Suprapubic skin (tissue), 4 donors: ENCODE results near the gene PDZRN3. TPM values are rescaled to one million over a fixed set of nuclear protein-coding genes. Genes with fewer than 3 reads are reported as not detected.

Experiments
- DNase-seq, 2 donors: peaks; one replicate each; pipeline ENCODE4 v3.0.0-alpha.2; 2019; ENCODE audit warnings: low spot score in 2 of 2
- H3K27ac ChIP-seq: fragments of 200-600 bp; sonication (generic); one replicate; pipeline ENCODE4 v1.5.1; 2019
- H3K27me3 ChIP-seq: fragments of 200-600 bp; sonication (generic); one replicate; pipeline ENCODE4 v1.5.1; 2019
- H3K36me3 ChIP-seq: fragments of 200-600 bp; sonication (generic); one replicate; pipeline ENCODE4 v1.5.1; 2019
- H3K4me1 ChIP-seq: fragments of 200-600 bp; sonication (generic); one replicate; pipeline ENCODE4 v1.5.1; 2019
- H3K4me3 ChIP-seq: fragments of 200-600 bp; sonication (generic); one replicate; pipeline ENCODE4 v1.5.1; 2019; ENCODE audit warnings: mild to moderate bottlenecking
- H3K9me3 ChIP-seq: fragments of 200-600 bp; sonication (generic); one replicate; pipeline ENCODE4 v1.5.1; 2019
- EP300 ChIP-seq: sonication (generic); formaldehyde crosslinking; IDR thresholded peaks from one replicate; pipeline ENCODE4 v1.6.1; 2017; ENCODE audit warnings: antibody characterized with exemption
- POLR2A ChIP-seq, 2 donors: fragments of 450-650 bp; IDR thresholded peaks; one replicate each; pipeline ENCODE4 v1.6.1; 2017; ENCODE audit warnings: antibody characterized with exemption in 2 of 2, mild to moderate bottlenecking in 2 of 2, moderate library complexity in 2 of 2
- POLR2AphosphoS5 ChIP-seq, 3 donors: sonication (generic); formaldehyde crosslinking; IDR thresholded peaks; one replicate each; pipeline ENCODE4 v1.6.1; 2017; ENCODE audit warnings: antibody characterized with exemption in 3 of 3
- WGBS: methylation state at CpG from one replicate; pipeline ENCODE4 v1.1.5; 2018; 5-methylcytosine and 5-hydroxymethylcytosine counted together
- total RNA-seq, 4 donors: library from RNA; depleted of rRNA; stranded (reverse); fragments of >200 nt; gene quantifications; one replicate each; pipeline ENCODE4 v1.1.0, GENCODE V29; 2016
- TF ChIP-seq, protein P1 (sequence below), 2 donors: fragments of 200-600 bp in 1 of 2; fragments of 450-650 bp in 1 of 2; sonication (generic) in 1 of 2; IDR thresholded peaks; one replicate each; pipeline ENCODE4 v1.5.1; 2016 to 2019; ENCODE audit warnings: antibody characterized with exemption in 2 of 2, mild to moderate bottlenecking in 1 of 2, moderate library complexity in 1 of 2

PDZRN3 gene
- total RNA-seq, 4 donors from 2014 or later, result 9.2 to 33.3 (median 13.7) TPM

DNA sequence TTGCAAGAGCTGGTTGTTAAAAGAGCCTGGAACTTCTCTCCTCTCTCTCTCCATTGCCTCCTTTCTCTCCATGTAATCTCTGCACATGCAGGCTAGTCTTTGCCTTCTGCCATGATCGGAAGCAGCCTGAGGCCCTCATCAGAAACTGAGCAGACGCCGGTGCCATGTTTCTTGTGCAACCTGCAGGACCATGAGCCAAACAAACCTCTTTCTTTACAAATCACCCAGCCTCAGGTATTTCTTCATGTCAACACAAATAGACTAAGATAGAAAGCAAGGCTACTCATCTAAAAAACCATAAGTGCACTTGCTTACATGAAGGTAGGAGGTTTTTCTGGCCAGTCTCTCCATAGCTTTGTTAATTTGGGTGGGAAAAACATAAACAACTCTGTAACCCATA is 8.7 kb downstream of the PDZRN3 start:
- TF ChIP-seq POLR2A (IDR thresholded peaks at IDR 0.05), result no peak
- TF ChIP-seq, protein P1, sequence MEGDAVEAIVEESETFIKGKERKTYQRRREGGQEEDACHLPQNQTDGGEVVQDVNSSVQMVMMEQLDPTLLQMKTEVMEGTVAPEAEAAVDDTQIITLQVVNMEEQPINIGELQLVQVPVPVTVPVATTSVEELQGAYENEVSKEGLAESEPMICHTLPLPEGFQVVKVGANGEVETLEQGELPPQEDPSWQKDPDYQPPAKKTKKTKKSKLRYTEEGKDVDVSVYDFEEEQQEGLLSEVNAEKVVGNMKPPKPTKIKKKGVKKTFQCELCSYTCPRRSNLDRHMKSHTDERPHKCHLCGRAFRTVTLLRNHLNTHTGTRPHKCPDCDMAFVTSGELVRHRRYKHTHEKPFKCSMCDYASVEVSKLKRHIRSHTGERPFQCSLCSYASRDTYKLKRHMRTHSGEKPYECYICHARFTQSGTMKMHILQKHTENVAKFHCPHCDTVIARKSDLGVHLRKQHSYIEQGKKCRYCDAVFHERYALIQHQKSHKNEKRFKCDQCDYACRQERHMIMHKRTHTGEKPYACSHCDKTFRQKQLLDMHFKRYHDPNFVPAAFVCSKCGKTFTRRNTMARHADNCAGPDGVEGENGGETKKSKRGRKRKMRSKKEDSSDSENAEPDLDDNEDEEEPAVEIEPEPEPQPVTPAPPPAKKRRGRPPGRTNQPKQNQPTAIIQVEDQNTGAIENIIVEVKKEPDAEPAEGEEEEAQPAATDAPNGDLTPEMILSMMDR (IDR thresholded peaks at IDR 0.05), result no peak
- TF ChIP-seq EP300, result no peak
- no peak for TF ChIP-seq POLR2AphosphoS5 (IDR thresholded peaks at IDR 0.05)
- no peaks in the 10 kb centered on the region for H3K36me3 ChIP-seq
- no peaks in the 10 kb centered on the region for H3K9me3 ChIP-seq
- WGBS, result 84% methylated on average over 3 of the region's 3 CpGs
- no peak overlapping the region for H3K27ac ChIP-seq
- no peak overlapping the region for H3K4me3 ChIP-seq
- DNase-seq, result no peak
- H3K4me1 ChIP-seq, result peaks cover 24% of the 10 kb centered on the region
- no peaks in the 10 kb centered on the region for H3K27me3 ChIP-seq

DNA sequence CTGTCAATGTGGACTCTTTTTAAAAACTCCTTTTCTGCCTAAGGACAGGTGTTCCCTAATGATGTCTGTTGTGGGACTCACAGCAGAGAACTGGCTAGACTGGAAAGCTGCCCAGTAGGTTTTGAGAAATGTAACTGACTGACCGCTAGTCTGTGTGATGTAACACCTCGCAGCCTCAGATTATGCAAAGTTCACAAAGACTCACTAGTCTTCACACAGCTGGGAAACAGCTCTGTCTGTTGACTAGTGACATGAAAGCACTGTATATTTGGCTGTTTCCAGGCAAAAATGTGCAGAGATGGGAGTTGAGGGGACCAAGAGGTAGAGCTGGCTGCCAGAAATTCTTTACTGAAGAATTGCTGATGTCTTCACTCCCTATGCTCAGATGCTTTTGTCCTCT is 10.3 kb downstream of the PDZRN3 start:
- H3K4me1 ChIP-seq, result peaks cover 20% of the 10 kb centered on the region
- H3K4me3 ChIP-seq, result no peak overlapping the region
- 58% methylated on average over 2 of the region's 2 CpGs for WGBS
- no peaks in the 10 kb centered on the region for H3K36me3 ChIP-seq
- TF ChIP-seq POLR2AphosphoS5 (IDR thresholded peaks at IDR 0.05) (no peak), POLR2A (IDR thresholded peaks at IDR 0.05) (no peak), EP300 (no peak)
- TF ChIP-seq, protein P1 (IDR thresholded peaks at IDR 0.05), result no peak
- H3K27me3 ChIP-seq, result no peaks in the 10 kb centered on the region
- H3K27ac ChIP-seq, result no peak overlapping the region
- H3K9me3 ChIP-seq, result no peaks in the 10 kb centered on the region
- DNase-seq, result no peak

DNA sequence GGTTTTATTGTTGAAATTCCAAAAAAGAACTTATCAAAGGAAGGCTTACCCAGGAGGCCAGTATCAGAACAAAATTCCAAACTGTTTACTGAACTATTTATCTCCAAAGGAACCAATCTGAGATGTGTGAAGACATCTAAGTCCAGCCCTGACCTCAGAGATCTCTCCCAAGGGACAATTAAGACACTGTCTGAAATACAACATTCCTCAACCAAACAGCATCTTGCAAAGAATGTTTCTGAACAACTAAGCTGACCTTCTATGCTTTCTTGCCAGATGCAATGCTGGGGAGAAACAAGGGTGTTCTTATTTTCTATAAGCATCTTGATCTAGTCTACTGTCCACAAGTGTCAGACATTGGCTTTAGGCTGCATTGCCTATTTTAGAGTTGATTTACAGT is 13.6 kb downstream of the PDZRN3 start:
- Histone ChIP-seq H3K27me3 (no peaks in the 10 kb centered on the region), H3K36me3 (no peaks in the 10 kb centered on the region), H3K9me3 (no peaks in the 10 kb centered on the region), H3K4me3 (no peak overlapping the region), H3K27ac (no peak overlapping the region), H3K4me1 (peaks cover 21% of the 10 kb centered on the region)
- TF ChIP-seq EP300, result no peak
- TF ChIP-seq, protein P1 (IDR thresholded peaks at IDR 0.05), result no peak
- TF ChIP-seq POLR2AphosphoS5 (IDR thresholded peaks at IDR 0.05), result no peak
- TF ChIP-seq POLR2A (IDR thresholded peaks at IDR 0.05), result no peak
- DNase-seq, result no peak

DNA sequence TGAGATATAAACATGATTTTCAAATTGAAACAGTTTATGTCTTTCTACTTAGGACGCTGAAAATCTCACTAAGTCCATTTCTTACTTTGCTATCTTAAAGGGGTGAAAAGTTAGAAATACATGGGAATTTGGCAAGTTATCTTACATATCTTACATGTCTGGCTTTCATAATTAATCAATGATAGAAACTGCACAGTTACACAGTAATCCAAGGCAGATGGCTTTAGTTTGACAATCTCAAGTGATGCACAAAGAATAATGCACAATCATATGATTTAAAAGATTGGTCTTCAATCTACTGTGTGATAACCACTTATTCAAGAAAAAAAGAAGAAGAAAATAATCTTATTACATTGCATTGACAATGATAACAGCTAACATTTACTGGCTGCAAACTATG is 14.2 kb downstream of the PDZRN3 start:
- Histone ChIP-seq H3K36me3 (no peaks in the 10 kb centered on the region), H3K4me3 (no peak overlapping the region), H3K27me3 (no peaks in the 10 kb centered on the region), H3K9me3 (no peaks in the 10 kb centered on the region), H3K4me1 (peaks cover 27% of the 10 kb centered on the region), H3K27ac (no peak overlapping the region)
- 74% methylated on average over 1 of the region's 1 CpG for WGBS
- TF ChIP-seq, protein P1 (IDR thresholded peaks at IDR 0.05), result no peak
- TF ChIP-seq POLR2AphosphoS5 (IDR thresholded peaks at IDR 0.05) (no peak), POLR2A (IDR thresholded peaks at IDR 0.05) (no peak), EP300 (no peak)
- DNase-seq, result no peak

DNA sequence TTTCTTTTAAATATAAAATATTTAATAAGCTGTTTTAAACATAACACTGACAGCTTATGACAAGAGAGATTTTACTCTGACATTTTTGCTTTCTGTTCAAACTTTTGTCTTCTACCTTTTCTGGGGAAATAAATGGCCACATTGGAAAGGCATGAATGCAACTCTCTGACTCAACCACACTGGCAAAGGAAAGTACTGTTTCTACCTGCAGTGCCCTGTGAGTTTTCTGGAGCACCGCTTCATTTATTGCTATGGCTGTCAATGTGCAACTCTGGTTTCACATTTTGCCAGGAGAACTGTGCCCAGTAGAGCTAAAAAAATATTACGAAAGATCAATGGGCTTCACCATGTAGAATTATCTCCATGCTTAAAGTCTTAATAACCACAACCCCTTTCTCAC is 15.1 kb downstream of the PDZRN3 start:
- H3K4me1 ChIP-seq, result peaks cover 21% of the 10 kb centered on the region
- no peaks in the 10 kb centered on the region for H3K9me3 ChIP-seq
- no peak overlapping the region for H3K4me3 ChIP-seq
- TF ChIP-seq EP300 (no peak), POLR2A (IDR thresholded peaks at IDR 0.05) (no peak)
- no peaks in the 10 kb centered on the region for H3K27me3 ChIP-seq
- H3K36me3 ChIP-seq, result no peaks in the 10 kb centered on the region
- no peak overlapping the region for H3K27ac ChIP-seq
- 73% methylated on average over 2 of the region's 2 CpGs for WGBS
- no peak for DNase-seq

DNA sequence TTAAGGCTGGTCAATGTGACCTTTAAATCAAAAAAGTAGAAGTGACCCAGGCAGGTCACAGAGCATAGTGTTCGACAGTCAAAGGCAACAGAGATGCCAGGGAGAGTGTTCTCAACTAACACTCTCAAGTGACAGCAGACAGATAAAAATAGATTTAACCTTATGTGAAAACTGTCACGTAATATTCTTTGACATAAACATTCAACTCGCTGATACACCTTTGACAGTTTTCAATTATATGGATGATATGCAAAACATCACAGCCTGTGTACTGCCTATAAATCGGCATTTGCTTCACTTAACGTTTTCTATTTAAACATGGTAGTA is 15.5 kb downstream of the PDZRN3 start:
- peaks cover 23% of the 10 kb centered on the region for H3K4me1 ChIP-seq

More for the DNA sequence above, 15.5 kb downstream of the PDZRN3 start:
- Histone ChIP-seq H3K36me3 (no peaks in the 10 kb centered on the region), H3K4me3 (no peak overlapping the region), H3K27ac (no peak overlapping the region), H3K27me3 (no peaks in the 10 kb centered on the region), H3K9me3 (no peaks in the 10 kb centered on the region)
- no peak for DNase-seq
- WGBS, result 70% methylated on average over 5 of the region's 5 CpGs
- TF ChIP-seq POLR2A (IDR thresholded peaks at IDR 0.05) (no peak), EP300 (no peak), POLR2AphosphoS5 (IDR thresholded peaks at IDR 0.05) (no peak)
- TF ChIP-seq, protein P1 (IDR thresholded peaks at IDR 0.05), result no peak
